GM23338 (cell line): Measurements from ENCODE around the gene FAM53B. TPM values are rescaled to one million over a fixed set of nuclear protein-coding genes. Genes with fewer than 3 reads are reported as not detected.

Experiments
- ATAC-seq: fragments of 200-7000 bp; cut with Tn5 transposase; 3 replicates; pipeline ENCODE4 v1.9.1; 2020
- DNase-seq: peaks from one replicate; pipeline ENCODE4 v3.0.0-alpha.2; 2015; ENCODE audit warnings: low spot score
- H2AFZ ChIP-seq: fragments of 200-600 bp; sonication (generic); 2 replicates; pipeline ENCODE4 v1.8.0; 2016; ENCODE audit warnings: antibody characterized with exemption, mild to moderate bottlenecking, moderate library complexity
- H3F3A ChIP-seq: fragments of 200-600 bp; sonication (generic); replicated peaks from 2 replicates; pipeline ENCODE4 v1.8.0; 2017; ENCODE audit warnings: antibody characterized with exemption, mixed run types, low read depth
- H3K27ac ChIP-seq: fragments of 200-600 bp; sonication (generic); 2 replicates; pipeline ENCODE4 v1.6.1; 2016; ENCODE audit warnings: low read depth
- H3K27me3 ChIP-seq: fragments of 200-600 bp; sonication (generic); 2 replicates; pipeline ENCODE4 v1.8.0; 2016; ENCODE audit warnings: mild to moderate bottlenecking, mixed run types, moderate library complexity; ENCODE audit not compliant: insufficient read depth
- H3K36me3 ChIP-seq: fragments of 200-600 bp; sonication (generic); 2 replicates; pipeline ENCODE4 v1.8.0; 2016; ENCODE audit warnings: mild to moderate bottlenecking; ENCODE audit not compliant: insufficient read depth
- H3K4me1 ChIP-seq: fragments of 200-600 bp; sonication (generic); 2 replicates; pipeline ENCODE4 v1.8.0; 2016; ENCODE audit warnings: mild to moderate bottlenecking, moderate library complexity; ENCODE audit not compliant: insufficient read depth
- H3K4me2 ChIP-seq: fragments of 200-600 bp; sonication (generic); 2 replicates; pipeline ENCODE4 v1.7.1; 2017; ENCODE audit warnings: mixed run types
- H3K4me3 ChIP-seq: fragments of 200-600 bp; sonication (generic); 2 replicates; pipeline ENCODE4 v1.6.1; 2016; ENCODE audit warnings: mixed run types
- H3K79me2 ChIP-seq: fragments of 200-600 bp; sonication (generic); replicated peaks from 2 replicates; pipeline ENCODE4 v1.8.0; 2017; ENCODE audit warnings: mild to moderate bottlenecking; ENCODE audit not compliant: insufficient read depth
- H3K9me2 ChIP-seq: fragments of 200-600 bp; sonication (generic); 2 replicates; pipeline ENCODE4 v1.8.0; 2017; ENCODE audit not compliant: insufficient read depth
- H4K20me1 ChIP-seq: fragments of 200-600 bp; sonication (generic); replicated peaks from 2 replicates; pipeline ENCODE4 v1.8.0; 2017; ENCODE audit warnings: mild to moderate bottlenecking; ENCODE audit not compliant: insufficient read depth
- H3K27ac Mint-ChIP-seq: 2 replicates; pipeline ENCODE4 v1.8.0; 2020; ENCODE audit warnings: inconsistent platforms, mild to moderate bottlenecking, moderate library complexity, mixed read lengths
- H3K27me3 Mint-ChIP-seq: 3 replicates; pipeline ENCODE4 v1.8.0; 2022; ENCODE audit warnings: low read depth, mild to moderate bottlenecking, moderate library complexity, mixed read lengths, inconsistent platforms; ENCODE audit not compliant: insufficient read depth, poor library complexity
- H3K36me3 Mint-ChIP-seq: 3 replicates; pipeline ENCODE4 v1.8.0; 2021; ENCODE audit warnings: low read depth, mild to moderate bottlenecking, inconsistent platforms, moderate library complexity, mixed read lengths
- H3K4me1 Mint-ChIP-seq: 3 replicates; pipeline ENCODE4 v1.8.0; 2020; ENCODE audit warnings: mild to moderate bottlenecking, inconsistent platforms, mixed read lengths
- H3K4me3 Mint-ChIP-seq: 3 replicates; pipeline ENCODE4 v1.8.0; 2021; ENCODE audit warnings: moderate library complexity, mild to moderate bottlenecking, inconsistent platforms, mixed read lengths
- H3K9me3 Mint-ChIP-seq: 3 replicates; pipeline ENCODE4 v1.8.0; 2020; ENCODE audit warnings: moderate library complexity, mild to moderate bottlenecking, inconsistent platforms, mixed read lengths
- CREB1 ChIP-seq: fragments of 250-450 bp; sonication (Bioruptor Pico); IDR thresholded peaks from 2 replicates; pipeline ENCODE4 v1.5.0; 2020; ENCODE audit warnings: low read depth, mild to moderate bottlenecking, moderate library complexity
- CTCF ChIP-seq, 2 experiments: fragments of 200-600 bp in 1 of 2; sonication (generic) in 1 of 2; conservative IDR thresholded peaks; 2 replicates each; pipeline versions ENCODE4 v1.5.1 to v1.6.1; 2016 to 2017; ENCODE audit warnings: antibody characterized with exemption in 2 of 2, low read depth in 2 of 2, mild to moderate bottlenecking in 2 of 2, moderate library complexity in 1 of 2
- ETS1 ChIP-seq: IDR thresholded peaks from 2 replicates; pipeline ENCODE4 v1.6.1; 2016; ENCODE audit warnings: antibody characterized with exemption
- EZH2 ChIP-seq: fragments of 200-600 bp; sonication (generic); IDR thresholded peaks from one replicate; pipeline ENCODE4 v1.8.0; 2017; ENCODE audit warnings: antibody characterized with exemption, mild to moderate bottlenecking, low read depth; ENCODE audit not compliant: unreplicated experiment
- EZH2phosphoT487 ChIP-seq: fragments of 200-600 bp; sonication (generic); IDR thresholded peaks from one replicate; pipeline ENCODE4 v1.8.1; 2018; ENCODE audit warnings: antibody characterized with exemption; ENCODE audit not compliant: unreplicated experiment
- JUNB ChIP-seq: IDR thresholded peaks from one replicate; pipeline ENCODE4 v1.6.1; 2016; ENCODE audit warnings: antibody characterized with exemption; ENCODE audit not compliant: unreplicated experiment
- NANOG ChIP-seq: IDR thresholded peaks from 2 replicates; pipeline ENCODE4 v1.6.1; 2016; ENCODE audit warnings: antibody characterized with exemption, borderline replicate concordance
- POLR2AphosphoS5 ChIP-seq: IDR thresholded peaks from 2 replicates; pipeline ENCODE4 v1.6.1; 2016; ENCODE audit warnings: antibody characterized with exemption, low read depth
- STAT1 ChIP-seq: IDR thresholded peaks from one replicate; pipeline ENCODE4 v1.6.1; 2016; ENCODE audit warnings: antibody characterized with exemption; ENCODE audit not compliant: unreplicated experiment
- ZNF114 ChIP-seq: fragments of 250-450 bp; sonication (Bioruptor Pico); IDR thresholded peaks from 2 replicates; pipeline ENCODE4 v1.5.0; 2020; ENCODE audit warnings: mild to moderate bottlenecking, moderate library complexity
- polyA plus RNA-seq: library from polyadenylated mRNA; unstranded; fragments of >200 nt; fragmentation: Nextera tagmentation; extraction: Ambion mirVana; gene quantifications from 2 replicates; pipeline ENCODE4 v1.2.1, GENCODE V29; 2016
- total RNA-seq: library from RNA; depleted of rRNA; stranded (reverse); fragments of >200 nt; shearing (Covaris generic); gene quantifications from 2 replicates; pipeline ENCODE4 v1.2.3, GENCODE V29; 2014

The FAM53B gene
- total and polyA plus RNA-seq, 2 experiments from 2014 or later: 3.0 to 20.3 TPM

GRCh38 chr10:124668517-124669051, 75.6 kb downstream of the FAM53B start:
- ATAC-seq (no peak), DNase-seq (no peak)
- H4K20me1 ChIP-seq: no peaks in the 10 kb centered on the region; the same call in 1 of the 2 replicates
- H3K27me3 ChIP-seq: no peaks in the 10 kb centered on the region
- no peaks in the 10 kb centered on the region for H3K36me3 ChIP-seq
- Mint-ChIP-seq H3K36me3 (no peaks in the 10 kb centered on the region), H3K4me1 (peaks cover 29% of the 10 kb centered on the region), H3K4me3 (no peak overlapping the region), H3K27me3 (peaks cover 9% of the 10 kb centered on the region), H3K9me3 (no peaks in the 10 kb centered on the region), H3K27ac (no peak overlapping the region; the same call in 1 of the 2 replicates)
- H3F3A ChIP-seq: no peaks in the 10 kb centered on the region
- 0 out of 2 replicates have a peak, but pooled peaks cover 7% of the 10 kb centered on the region for H3K4me1 ChIP-seq
- no peak overlapping the region for H3K4me3 ChIP-seq
- H2AFZ ChIP-seq: no peak overlapping the region
- no peak overlapping the region for H3K4me2 ChIP-seq
- TF ChIP-seq JUNB (no peak), POLR2AphosphoS5 (no peak), ETS1 (no peak), EZH2 (no peak), CTCF (conservative IDR thresholded peaks at IDR 0.05; ENCODE audit: low read depth in 2 of 2) (no peak), ZNF114 (CRISPR knock-in tag) (no peak), NANOG (no peak)
- H3K27ac ChIP-seq: no peak overlapping the region
- no peaks in the 10 kb centered on the region for H3K79me2 ChIP-seq
- no peaks in the 10 kb centered on the region for H3K9me2 ChIP-seq

DNA sequence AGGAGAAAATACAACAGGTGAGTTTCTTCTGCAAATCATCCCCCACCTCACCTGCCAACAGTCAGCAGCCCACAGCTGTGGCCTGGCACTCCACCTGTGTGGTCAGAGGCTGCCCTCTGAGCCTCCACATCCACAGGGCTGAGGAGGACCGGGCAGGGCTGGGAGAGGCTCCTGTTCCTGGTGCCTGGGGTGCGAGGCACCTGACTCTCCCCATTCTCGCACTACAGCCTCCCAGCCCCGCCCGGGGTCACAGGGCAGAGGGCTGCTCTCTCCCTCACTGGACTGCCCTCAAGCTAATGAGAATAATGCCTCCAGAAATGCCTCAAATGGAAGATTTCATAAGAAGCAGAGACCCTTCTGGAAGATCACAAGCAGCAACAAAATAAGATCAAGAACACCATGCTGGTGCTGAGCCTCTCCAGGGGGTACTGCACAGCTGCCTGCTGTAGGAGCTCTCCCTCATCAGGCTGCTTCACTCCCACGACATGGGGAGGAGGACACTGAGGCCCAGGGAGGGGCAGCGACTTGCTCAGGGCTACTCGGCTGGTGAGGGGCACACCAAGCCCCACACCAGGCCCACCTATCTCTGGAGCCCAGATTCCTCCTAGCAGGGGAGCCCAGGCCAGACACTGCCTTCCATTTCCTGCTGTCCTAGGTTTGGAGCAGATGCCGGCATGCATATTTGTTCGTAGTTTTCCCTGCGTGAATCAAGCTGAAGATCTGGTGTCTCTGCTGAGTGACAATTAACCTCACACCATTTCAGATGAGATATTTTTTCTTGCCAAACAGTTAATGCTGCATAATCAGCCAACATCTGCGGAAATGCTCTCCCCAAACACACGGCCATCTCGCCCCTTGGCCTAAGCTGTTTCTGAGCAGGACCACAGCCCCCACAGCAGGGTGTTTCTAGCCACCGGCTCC, 76.5 kb downstream of the FAM53B start:
- no peaks in the 10 kb centered on the region for H3K9me3 Mint-ChIP-seq
- H3K27ac ChIP-seq: no peak overlapping the region
- no peak overlapping the region for H3K4me2 ChIP-seq
- H3K27me3 ChIP-seq: no peaks in the 10 kb centered on the region
- ATAC-seq: no peak
- no peak for DNase-seq
- H3K4me1 ChIP-seq: 0 out of 2 replicates have a peak, but pooled peaks cover 7% of the 10 kb centered on the region
- TF ChIP-seq CREB1 (no peak), EZH2phosphoT487 (no peak), POLR2AphosphoS5 (no peak), NANOG (no peak), CTCF (conservative IDR thresholded peaks at IDR 0.05; ENCODE audit: low read depth in 2 of 2) (no peak), STAT1 (no peak), ETS1 (no peak)
- H2AFZ ChIP-seq: no peak overlapping the region
- peaks cover 28% of the 10 kb centered on the region for H3K4me1 Mint-ChIP-seq
- H4K20me1 ChIP-seq: no peaks in the 10 kb centered on the region; the same call in 1 of the 2 replicates
- H3K27ac Mint-ChIP-seq: peak overlapping the region; percentile 68
- no peaks in the 10 kb centered on the region for H3K36me3 ChIP-seq
- no peaks in the 10 kb centered on the region for H3K36me3 Mint-ChIP-seq
- H3K4me3 Mint-ChIP-seq: no peak overlapping the region
- H3K27me3 Mint-ChIP-seq: peaks cover 6% of the 10 kb centered on the region
- no peaks in the 10 kb centered on the region for H3K79me2 ChIP-seq
- no peaks in the 10 kb centered on the region for H3F3A ChIP-seq
- H3K9me2 ChIP-seq: no peaks in the 10 kb centered on the region
- H3K4me3 ChIP-seq: no peak overlapping the region
